Stimulated activated CD8-positive, alpha-beta memory T cell treated with anti-CD3 and anti-CD28 coated beads, Interleukin-12 subunit alpha, Interleukin-12 subunit beta, amount 100 ng/mL, for 4 hours (primary cell): Measurements from ENCODE around the gene SREBF1.
"Not testable (repeated sequence)": the region's sequence is repeated elsewhere in the genome, so short reads cannot be mapped to it uniquely, and the experiment has no call there.

Experiments used
- DNase-seq: peaks from one replicate; pipeline ENCODE4 v3.0.0-alpha.2; 2020; ENCODE audit warnings: low read depth

The SREBF1 gene

DNA sequence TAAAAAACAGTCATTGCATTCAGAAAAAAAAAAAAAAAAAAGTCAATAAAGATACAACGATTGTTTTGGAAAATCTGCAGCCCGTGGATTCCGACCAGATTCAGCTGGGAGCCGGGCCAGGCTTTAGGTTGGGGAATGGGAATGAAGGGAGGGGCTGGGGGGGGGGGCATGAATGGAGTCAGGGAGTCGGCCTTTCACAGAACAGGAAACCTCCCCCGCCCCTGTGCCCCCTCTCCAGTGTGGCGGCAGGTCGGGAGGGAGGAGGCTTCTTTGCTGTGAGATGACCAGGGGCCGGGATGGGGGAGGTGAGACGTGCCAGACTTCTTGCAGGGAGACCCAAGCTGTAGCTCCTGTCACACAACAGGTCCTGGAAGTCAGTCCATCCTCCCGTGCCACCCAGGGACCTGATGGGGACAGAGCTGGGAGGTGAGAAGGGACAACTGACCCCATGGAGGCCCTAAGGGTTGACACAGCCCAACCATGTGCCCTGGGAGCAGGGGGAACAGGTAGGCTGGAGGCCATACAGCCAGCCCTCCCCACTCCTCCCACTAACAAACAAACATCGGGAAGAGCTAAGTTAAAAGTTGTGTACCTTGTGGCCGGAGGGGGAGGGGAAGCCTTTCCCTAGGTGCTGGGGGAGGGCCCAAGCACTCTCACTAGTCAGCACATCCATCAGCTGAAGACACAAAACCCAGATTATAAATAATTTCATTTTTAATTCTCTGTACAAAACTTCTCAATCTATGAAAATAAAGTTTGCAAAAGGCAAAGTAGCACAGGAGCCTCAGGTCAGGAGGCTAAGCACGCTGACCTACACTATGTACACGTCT lies 25.2 kb downstream of the SREBF1 start:
- DNase-seq: no peak

DNA sequence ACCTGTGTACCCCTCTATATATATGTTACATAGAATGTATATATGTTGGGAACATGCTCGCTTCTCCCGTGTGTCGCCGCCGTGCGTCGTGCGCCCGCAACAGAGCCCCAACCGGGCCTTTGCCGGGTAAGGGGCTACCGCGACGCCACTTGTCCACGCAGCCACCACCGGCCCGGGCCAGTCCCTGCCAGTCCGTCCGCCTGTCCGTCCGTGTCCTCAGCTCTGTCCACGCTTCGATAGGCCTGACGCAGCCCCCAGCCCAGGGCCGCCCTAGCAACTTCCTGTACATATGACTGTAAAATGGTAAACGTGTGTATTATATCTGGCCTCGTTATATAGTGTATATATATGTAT lies 25.9 kb downstream of the SREBF1 start:
- DNase-seq: no peak

GRCh38 chr17:17810084-17810894 lies 26.5 kb downstream of the SREBF1 start:
- no peak for DNase-seq

- DNase-seq: no peak
Measured at GRCh38 chr17:17809531-17810083, 27.2 kb downstream of the SREBF1 start.

- DNase-seq: no peak
Measured at GRCh38 chr17:17808706-17809432, 27.9 kb downstream of the SREBF1 start.

DNA sequence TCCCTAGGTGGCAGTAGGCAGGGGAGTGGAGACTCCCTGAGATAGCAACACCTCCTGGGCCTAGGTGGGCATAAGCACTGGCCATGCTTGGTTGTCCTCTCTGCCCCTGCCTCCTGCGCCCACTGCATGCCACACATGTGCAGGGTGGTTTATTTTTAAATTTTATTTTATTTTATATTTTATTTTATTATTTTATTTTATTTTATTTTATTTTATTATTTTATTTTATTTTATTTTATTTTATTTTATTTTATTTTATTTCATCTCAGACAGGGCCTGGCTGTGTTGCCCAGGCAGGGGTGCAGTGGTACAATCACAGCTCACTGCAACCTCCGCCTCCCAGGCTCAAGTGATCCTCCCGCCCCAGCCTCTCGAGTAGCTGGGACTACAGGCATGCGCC lies 28.6 kb downstream of the SREBF1 start:
- DNase-seq: not testable (repeated sequence)

GRCh38 chr17:17807440-17807839 lies 29.3 kb downstream of the SREBF1 start:
- DNase-seq: no peak

DNA sequence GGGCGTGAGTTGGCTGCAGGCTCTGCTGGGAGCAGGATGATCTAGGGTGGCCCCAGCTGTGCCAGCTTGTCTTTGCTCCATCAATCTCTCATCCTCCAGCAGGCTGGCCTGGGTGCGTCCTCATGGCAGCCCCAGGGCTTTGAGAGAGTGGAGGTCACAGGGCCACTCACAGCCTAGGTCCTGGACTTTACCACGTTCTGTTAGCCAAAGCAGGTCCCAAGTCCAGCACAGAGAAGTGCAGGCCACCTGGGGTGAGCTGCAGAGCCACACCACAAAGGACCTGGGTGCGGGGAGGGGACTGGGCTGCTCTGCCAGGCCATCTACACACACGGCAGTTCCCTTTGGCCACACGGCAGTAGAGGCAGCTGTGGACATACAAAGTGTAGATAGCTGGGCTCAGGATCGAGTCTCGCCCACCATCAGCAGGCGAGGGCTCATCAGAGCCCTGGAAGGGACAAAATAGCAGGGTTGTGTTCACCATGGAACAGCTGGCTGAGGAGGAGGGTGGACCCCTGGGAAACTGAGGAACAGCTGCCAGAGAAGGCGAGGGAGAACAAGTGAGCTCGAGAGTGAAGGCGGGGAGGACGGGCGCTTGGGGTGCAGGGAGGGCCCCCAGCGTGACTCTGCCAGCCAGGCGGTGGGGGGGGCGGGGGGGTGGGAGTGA lies 30.0 kb downstream of the SREBF1 start:
- no peak for DNase-seq

GRCh38 chr17:17806035-17806434 lies 30.8 kb downstream of the SREBF1 start:
- DNase-seq: no peak

DNA sequence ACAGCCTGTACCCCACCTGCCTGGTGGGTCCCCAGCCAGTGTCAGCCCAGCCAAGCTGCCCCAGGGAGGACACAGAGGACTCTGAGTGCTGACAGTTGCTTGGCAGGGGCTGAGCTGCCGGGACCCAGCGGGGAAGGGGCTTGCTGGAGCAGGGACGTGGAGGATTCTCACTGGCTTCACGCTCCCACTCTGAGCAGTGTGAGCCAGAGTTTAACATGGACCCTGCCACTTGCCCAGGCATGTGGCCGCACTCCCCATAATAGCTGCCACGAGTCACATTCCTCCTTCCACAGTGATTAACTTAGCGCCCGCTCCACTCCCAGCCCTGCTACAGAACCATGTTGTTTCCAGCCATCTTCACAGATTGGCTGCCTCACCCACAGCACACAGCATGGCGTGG lies 31.2 kb downstream of the SREBF1 start:
- DNase-seq: no peak

DNA sequence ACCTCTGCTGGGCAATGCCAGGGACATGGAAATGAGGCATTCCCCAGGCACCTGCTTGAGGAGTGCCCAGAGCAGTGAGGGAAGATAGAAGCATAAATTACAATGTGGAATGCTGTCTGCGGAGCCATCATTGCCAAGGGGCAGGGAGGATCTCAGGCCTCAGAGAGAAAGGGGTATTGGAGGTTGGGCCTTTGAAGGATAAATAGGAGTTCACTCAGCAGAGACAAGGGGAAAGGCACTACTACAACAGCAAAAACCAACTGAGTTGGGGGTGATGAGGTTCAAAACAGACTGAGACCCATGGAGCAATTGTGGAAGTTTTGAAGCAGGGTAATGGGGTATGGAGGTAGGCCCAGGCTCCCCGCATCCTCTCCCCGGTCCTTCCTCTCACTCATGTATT lies 32.8 kb downstream of the SREBF1 start:
- DNase-seq: no peak

GRCh38 chr17:17801800-17802481 lies 34.8 kb downstream of the SREBF1 start:
- no peak for DNase-seq

DNA sequence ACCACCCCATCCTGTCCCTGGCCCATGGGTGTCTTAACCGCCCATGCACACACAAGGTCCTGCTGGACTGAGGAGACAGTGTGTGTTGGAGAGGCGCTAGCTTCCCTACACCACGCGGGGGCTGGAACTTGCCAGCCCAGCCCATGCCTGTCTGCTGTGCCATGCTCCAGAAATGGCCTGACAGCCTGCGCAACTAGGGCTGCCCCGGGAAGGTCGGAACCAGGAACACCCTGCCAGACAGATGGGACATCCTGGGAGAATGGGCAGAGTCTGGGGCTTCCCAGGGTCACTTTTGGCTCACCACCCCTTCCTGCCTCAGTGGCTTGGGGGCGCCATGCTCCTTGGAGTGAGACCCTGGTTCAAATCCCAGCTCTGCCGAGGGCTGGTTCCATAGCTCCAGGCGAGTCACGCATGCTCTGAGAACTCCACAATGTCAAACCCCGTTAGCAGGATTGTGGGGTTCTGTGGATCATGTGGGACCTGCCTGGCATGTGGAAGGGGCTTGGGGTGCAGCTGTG lies 36.2 kb downstream of the SREBF1 start:
- DNase-seq: no peak

- no peak for DNase-seq
Measured at GRCh38 chr17:17798573-17799255, 38.1 kb downstream of the SREBF1 start.

GRCh38 chr17:17798010-17798556 lies 38.7 kb downstream of the SREBF1 start:
- DNase-seq: no peak

DNA sequence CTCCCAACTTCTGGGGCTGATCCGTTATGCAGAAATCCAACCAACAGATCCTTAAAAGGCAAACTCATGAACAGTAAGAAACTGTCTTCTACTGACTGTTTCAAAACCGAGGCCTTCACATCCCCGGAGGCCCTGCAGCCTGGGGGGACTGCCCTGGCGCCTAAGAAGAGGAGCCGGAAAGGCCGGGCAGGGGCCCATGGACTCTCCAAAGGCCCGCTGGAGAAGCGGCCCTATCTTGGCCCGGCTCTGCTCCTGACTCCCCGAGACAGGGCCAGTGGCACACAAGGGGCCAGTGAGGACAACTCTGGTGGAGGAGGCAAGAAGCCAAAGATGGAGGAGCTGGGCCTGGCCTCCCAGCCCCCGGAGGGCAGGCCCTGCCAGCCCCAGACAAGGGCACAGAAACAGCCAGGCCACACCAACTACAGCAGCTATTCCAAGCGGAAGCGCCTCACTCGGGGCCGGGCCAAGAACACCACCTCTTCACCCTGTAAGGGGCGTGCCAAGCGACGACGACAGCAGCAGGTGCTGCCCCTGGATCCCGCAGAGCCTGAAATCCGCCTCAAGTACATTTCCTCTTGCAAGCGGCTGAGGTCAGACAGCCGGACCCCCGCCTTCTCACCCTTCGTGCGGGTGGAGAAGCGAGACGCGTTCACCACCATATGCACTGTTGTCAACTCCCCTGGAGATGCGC lies 39.5 kb downstream of the SREBF1 start:
- no peak for DNase-seq

DNA sequence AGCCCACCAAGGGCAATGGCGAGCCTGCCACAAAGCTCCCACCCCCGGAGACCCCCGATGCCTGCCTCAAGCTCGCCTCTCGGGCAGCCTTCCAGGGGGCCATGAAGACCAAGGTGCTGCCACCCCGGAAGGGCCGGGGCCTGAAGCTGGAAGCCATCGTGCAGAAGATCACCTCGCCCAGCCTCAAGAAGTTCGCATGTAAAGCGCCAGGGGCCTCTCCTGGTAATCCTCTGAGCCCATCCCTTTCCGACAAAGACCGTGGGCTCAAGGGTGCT lies 40.1 kb downstream of the SREBF1 start:
- no peak for DNase-seq

GRCh38 chr17:17795946-17796786 lies 40.6 kb downstream of the SREBF1 start:
- DNase-seq: no peak

GRCh38 chr17:17795296-17795695 lies 41.5 kb downstream of the SREBF1 start:
- no peak for DNase-seq
